HG02938 (cell line): ENCODE results near the gene LCN1.
"Not testable (repeated sequence)": the region's sequence is repeated elsewhere in the genome, so short reads cannot be mapped to it uniquely, and the experiment has no call there.

Experiments used
- ATAC-seq: cut with Tn5 transposase; IDR thresholded peaks from one replicate; pipeline ENCODE4 v1.9.1; 2021; ENCODE audit warnings: mild to moderate bottlenecking, moderate library complexity; ENCODE audit not compliant: unreplicated experiment

LCN1 gene

GRCh38 chr9:135545646-135546176, 24.5 kb downstream of the LCN1 start, which contains the start of gene OBP2A:
Gene OBP2A, plus strand, starts transcription at chr9:135546126. Its CDS starts 55 bp downstream, at chr9:135546181.
- not testable (repeated sequence) for ATAC-seq

- not testable (repeated sequence) for ATAC-seq
These were observed 25.8 kb downstream of the LCN1 start for GRCh38 chr9:135546792-135547617.

- ATAC-seq = no peak
These were observed 26.8 kb downstream of the LCN1 start for GRCh38 chr9:135547756-135548736.

DNA sequence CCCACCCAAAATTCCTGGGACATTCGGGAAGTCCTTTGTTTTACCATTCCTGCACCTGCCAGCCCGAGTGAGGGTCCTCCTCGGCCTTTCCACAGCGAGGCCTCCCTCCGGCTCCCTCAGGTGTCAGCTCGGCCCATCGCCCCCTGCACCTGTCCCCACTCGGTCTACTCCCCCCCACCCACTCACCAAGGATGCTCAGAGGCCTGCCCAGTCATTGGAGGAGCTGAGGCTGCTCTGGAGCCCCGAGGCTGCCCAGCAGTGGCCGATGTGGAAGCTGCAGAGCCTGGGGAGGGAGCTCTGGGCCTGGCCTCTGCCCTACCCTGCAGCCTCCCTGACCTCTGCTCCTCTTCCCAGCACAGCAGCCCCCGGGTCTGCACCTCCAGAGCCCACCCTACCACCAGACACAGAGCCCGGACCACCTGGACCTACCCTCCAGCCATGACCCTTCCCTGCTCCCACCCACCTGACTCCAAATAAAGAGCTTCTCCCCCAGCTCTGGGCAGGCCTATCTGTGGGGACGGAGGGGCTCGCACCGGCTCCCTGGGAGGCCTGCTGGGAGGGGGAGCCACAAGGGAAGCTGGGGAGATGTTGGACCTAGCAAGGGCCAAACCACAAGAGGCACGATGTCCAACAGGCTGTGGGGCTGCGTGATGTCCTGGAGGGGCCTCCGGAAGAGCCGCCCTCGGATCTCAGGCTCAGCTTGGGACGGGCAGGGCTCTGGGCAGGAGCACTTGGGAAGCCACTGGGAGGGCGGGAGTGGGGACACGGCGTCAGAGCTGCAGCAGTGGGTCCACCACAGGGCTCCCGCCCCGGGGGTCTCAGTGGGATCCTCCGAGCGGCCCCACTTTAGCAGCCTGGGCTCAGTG, 28.5 kb downstream of the LCN1 start:
- ATAC-seq = not testable (repeated sequence)

GRCh38 chr9:135550344-135550918, 29.2 kb downstream of the LCN1 start:
- no peak for ATAC-seq

GRCh38 chr9:135551031-135551430, 29.8 kb downstream of the LCN1 start:
- ATAC-seq = no peak

- ATAC-seq = no peak
These were observed 30.2 kb downstream of the LCN1 start for GRCh38 chr9:135551456-135551855.

DNA sequence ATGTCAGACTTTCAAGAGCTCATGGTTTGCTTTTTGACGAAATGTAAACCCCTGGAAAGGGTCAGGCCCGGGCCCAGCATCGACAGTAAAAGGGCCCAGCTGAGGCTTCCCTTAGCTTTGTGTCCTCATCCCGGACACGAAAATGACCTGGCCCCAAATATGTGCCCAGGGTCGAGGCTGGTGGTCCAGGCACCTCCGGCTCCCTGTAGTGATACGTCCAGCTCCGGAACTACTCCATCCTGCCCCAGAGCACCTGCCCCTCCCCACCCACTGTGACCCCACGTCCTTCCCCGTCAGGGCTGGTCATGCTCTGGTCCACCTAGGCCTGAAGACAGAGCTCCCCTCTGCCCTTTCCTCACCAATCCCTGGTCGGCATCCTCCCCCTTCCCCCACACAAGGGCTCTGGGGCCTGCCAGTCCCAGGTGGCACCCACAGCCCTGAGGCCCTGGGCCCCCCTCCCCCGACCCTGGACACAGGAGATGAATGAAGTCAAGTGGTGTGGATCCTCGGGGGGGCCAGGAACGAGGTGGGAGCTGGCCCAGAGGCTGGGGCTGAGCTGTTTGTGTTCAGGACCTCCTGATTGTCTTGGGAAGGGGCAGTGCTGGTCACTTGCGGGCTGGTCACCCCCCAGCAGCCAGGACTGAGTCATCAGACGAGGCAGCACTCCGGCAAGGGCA, 30.9 kb downstream of the LCN1 start:
- no peak for ATAC-seq

- no peak for ATAC-seq
These were observed 31.5 kb downstream of the LCN1 start for GRCh38 chr9:135552698-135553171.

DNA sequence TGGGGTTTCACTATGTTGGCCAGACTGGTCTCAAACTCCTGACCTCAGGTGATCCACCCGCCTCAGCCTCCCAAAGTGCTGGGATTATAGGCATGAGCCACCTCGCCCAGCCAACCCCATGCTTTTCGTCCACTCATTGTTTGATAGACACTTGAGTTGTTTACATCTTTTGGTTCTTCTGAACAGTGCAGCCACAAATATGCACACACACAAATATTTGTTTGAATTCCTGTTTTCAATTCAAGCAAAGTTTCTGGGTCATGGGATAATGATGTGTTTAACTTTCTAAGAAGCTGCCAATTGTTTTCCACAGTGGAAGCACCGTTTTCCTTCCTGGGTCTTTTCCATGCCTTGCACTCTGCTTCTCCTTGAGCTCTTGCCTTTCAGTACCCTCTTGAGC, 33.5 kb downstream of the LCN1 start:
- ATAC-seq = no peak

DNA sequence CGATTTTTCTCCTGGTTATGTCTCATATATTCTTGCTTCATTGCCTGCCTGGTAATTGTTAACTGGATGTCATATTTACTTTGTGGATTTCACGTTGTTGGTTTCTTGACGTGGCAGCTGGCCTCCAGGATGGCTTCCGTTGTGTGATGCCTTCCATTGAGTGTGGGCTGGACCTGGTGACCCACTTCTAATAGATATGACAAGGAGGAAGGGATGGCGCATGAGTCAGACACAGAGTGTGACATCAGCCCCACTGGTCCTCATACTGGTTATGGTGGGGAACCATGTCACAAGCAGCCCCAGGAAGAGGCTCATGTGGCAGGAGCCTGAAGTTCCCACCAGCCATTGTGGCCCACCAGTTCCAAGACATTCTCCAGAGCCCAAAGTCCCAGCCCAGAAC, 34.0 kb downstream of the LCN1 start:
- no peak for ATAC-seq

DNA sequence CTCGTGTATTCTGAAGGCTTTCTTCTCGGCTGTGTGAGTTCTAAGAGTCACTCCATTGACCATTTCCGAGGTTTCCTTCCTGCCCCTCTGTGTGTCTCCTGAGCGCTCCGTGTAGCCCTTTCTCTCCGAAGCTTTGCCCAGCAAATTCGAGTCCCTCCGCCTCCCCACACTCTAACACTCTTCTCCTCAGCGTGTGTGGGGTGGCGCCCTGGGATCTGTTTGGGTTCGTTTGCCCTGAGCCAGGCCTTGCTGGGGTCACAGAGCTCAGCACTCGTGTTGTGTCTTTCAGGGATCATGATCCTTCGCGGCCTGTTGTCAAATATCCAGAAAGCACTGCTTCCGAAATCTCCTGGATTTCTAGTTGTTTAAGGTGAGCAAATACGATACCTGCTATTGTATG, 34.7 kb downstream of the LCN1 start:
- no peak for ATAC-seq

GRCh38 chr9:135559606-135560005, 38.4 kb downstream of the LCN1 start:
- no peak for ATAC-seq

DNA sequence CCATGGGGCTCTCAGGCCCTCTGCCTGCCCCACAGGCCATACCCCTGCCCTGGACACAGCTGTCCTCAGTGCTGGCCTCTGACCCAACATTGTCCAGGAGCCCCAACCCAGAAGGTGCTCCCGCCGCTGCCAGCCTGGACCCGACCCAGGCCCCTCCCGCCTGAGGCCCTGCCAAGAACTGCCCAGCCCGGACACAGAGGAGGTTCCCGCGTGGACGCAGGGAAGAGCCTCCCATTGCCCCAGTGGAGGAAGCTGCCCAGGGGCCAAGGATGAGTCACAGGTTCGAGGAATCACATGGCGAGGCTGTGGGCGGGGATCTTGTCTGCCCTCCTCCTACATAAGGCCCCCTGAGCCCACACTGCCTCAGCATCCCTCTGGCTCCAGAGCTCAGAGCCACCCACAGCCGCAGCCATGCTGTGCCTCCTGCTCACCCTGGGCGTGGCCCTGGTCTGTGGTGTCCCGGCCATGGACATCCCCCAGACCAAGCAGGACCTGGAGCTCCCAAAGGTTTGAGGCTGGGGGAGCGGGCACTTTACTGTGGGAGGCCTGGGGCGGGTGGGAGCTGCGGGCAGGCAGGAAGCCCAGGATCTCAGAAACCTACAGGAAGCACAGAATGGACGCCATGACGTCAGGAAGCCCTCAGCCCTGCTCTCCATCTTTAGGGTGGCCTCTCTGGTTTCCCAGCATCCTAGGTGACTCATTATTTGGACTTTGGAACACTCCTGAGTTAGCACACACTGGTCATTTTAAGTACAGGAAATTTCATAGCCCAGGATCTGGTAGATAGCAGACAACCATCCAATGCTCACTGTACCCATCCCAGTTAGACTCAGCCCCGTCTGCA, 40.4 kb downstream of the LCN1 start, which contains the start of gene PAEP:
TSS of gene PAEP (plus strand) at position 366 of the 844 bp plus-strand sequence.
- no peak for ATAC-seq

GRCh38 chr9:135562235-135562745, 41.0 kb downstream of the LCN1 start:
- no peak for ATAC-seq

GRCh38 chr9:135563039-135563476, 41.8 kb downstream of the LCN1 start:
- no peak for ATAC-seq

DNA sequence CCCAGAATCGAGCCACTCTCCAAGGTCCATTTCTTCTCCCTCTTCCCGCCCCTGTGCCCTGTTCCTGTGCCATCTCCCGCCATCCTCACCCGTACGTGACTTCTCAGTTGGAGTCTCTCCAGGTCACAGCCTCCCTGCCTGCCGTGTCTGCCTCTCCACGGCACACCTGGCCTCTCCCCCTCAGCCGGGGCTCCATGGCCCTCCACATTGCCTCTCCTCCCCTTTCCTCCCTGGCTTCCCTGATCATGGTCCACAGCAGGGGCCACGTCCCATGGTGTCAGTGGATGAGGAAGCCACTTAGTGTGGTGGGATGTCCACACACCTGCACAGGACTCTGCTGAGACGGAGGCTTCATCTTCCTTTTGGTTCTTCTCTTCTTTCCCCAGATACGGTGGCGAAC, 42.6 kb downstream of the LCN1 start:
- no peak for ATAC-seq

DNA sequence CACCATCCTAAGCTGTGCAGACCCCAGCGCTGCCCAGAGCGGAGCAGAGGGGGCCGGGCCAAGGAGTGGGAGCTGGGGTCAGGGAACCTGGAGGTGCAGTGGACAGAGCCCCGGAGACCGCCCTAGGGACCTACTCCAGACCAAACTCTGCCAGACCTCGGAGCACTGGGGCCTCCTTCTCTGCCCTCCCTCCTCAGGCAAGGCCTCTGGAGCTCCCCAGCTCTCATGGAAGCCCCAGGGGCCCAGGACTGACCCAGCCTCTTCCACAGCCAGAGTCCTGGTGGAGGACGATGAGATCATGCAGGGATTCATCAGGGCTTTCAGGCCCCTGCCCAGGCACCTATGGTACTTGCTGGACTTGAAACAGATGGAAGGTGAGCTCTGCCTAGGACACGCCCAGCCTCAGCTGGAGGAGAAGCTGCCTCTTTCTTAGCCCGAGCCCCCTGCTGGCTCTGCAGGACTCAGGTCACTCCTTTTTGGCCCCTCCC, 43.9 kb downstream of the LCN1 start:
- ATAC-seq = no peak
